ENCODE data around the gene AKAP6.
"Not testable (repeated sequence)": the region's sequence is repeated elsewhere in the genome, so short reads cannot be mapped to it uniquely, and the experiment has no call there.

Gene AKAP6

DNA sequence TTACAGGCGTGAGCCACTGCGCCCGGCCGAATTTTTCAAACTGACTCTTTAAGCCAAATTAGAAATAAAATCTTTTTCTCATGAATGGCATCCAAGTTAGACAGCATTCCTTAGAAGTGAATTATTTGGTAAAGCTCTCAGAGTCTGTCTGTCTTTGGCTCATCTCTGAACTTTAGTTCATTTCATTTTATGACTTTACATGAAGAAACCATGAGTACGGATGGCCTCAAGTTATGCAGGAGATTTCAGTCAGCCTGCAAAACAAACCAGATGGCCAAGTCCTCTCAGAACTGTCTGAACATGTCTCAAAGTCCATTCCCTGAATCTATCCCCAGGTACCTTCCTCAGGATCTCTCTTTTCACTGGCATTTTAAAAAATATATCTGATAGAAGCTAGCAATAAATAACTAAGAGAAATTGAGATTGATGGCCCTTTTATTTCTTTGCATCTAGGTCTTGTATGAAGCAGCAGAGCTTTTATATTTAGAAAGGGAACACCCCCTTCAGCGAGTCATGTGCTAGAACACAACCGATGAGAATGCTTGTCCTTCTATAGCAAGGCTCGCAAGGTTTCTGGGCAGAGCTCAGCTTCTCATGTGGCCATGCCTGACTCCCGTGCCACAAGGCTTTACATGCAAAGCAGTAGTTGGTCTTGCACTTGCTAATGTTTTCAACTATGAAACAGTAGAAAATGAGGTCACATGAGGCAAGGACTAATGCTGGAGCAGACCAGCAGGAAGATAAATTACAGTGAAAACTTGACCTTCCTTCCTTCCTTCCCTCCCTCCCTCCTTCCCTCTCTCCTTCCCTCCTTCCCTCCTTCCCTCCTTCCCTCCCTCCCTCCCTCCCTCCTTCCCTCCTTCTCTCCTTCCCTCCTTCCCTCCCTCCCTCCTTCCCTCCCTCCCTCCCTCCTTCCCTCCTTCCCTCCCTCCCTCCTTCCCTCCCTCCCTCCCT lies 125.0 kb downstream of the AKAP6 start:
- DNase-seq: no peak

DNA sequence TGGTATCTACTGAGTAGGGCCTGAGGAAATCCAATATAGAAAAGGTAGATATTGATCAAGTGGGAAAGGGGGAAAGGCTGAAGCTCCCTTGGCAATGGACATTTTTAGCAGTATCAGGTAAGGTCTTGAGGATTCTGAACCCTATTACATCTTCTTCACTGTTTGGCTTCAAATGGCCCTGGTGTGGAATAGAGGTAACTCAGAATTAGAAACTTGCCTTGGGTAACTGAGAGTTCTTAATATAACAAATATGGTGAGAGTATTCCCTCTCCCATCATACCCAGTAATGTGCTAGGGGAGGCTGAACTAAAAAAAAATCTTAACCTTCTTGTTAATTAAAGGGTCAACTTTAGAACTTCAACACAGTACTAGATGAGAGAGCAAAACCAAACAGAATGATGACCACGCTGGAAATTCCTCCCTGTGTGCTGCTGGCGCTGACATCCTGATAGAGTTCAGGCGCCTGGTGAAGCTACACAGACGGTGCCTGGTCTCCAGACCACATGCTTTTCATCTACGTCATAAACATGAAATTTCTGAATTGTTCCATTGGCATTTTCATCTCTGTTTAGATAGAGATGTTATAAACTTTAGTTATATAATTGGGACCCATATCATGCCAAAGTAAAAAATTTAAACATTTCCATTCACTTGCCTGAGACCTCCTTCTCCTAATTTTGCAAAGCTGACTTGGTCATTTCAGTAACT lies 128.3 kb downstream of the AKAP6 start:
- DNase-seq: no peak

DNA sequence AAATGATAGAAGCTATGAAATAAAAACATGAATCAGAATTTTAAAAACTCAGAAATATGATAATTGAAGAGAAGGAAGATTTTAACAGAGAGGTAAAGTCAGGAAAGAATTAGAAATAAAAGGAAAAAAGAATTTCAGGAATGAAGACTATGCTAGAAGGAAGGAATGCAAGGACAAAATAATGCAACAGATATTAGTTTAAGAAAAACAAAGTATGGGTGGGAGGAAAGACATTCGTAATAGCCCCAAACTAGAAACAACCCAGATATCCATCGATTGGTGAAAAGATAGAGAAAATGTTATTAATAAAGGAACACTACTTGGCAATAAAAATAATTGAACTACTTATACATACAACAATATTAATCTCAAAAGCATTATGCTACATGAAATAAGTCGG lies 129.6 kb downstream of the AKAP6 start:
- DNase-seq: no peak

DNA sequence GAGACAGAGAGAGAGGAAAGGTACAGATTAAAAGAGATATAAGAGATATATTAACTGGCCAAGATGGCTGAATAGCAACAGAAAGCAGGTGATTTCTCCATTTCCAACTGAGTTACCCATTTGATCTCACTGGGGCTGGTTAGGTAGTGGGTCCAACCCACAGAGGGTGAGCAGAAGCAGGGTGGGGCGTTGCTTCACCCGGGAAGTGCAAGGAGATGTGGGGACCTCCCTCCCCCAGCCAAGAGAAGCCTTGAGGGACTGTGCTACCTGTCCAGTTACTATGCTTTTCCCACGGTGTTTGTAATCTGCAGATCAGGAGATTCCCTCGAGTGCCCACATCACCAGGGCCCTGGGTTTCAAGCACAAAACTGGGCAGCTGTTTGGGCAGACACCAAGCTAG lies 131.2 kb downstream of the AKAP6 start:
- no peak for DNase-seq

DNA sequence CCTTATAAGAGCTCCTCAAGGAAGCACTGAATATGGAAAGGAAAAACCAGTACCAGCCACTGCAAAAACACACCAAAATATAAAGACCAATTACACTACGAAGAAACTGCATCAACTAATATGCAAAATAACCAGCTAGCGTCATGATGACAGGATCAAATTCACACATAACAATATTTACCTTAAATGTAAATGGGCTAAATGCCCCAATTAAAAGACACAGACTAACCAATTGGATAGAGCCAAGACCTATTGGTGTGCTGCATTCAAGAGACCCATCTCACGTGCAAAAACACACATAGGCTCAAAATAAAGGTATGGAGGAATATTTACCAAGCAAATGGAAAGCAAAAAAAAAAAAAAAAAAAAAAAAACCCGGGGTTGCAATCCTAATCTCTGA lies 133.5 kb downstream of the AKAP6 start:
- DNase-seq: not testable (repeated sequence)

DNA sequence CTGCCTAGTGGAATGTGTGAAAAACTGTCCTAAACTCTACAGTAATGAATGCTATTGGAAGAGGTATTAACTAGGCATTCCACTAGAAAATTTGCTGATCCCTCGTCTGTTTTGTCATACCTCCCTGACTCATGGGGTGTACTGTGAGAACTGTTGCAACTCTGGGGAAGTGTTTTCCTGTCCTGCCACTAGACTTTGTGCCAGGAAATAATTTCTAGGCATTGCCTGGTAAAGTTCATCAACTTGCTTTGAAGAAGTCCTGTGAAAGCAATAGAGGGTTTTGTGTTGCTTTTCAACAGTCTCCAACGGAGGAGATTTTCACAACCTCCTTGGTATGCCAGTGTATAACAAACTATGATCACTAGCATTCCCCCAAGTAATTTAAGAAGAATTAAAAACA lies 139.9 kb downstream of the AKAP6 start:
- no peak for DNase-seq

DNA sequence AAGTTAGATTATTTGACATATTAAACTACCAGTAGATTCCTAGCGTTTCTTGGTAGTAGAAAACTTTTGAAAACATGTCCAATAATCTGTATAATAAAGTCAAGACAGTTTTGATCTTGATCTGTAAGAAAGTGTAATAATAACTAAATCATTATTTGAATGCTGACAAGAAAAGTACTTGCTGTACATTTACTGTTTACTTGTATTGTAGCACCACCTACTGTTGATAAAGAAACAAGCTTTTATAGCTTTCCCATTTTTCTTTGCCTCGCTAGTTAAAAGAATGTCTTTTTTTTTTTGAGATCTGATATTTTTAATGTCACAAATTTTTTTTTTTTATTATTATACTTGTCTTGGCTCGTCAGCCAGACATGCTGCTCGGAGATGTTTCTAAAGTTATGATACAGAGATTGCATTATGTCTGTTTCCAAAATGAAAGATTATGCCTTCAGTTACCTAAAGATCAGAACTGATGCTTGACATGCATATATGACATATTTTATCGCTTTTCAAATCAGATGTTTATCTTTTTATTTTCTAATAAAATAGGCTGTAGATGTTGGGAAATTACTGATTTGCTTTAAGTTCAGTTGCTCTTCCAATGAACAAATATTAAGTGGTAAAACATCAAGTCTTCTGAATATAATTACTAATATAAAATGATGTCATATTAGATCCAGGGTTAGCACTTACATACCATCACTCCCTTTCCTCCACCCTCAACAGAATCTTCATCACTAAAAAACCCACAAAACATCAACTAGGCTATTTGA lies 140.5 kb downstream of the AKAP6 start:
- DNase-seq: peak in 1 of 2 donors; percentile 13

DNA sequence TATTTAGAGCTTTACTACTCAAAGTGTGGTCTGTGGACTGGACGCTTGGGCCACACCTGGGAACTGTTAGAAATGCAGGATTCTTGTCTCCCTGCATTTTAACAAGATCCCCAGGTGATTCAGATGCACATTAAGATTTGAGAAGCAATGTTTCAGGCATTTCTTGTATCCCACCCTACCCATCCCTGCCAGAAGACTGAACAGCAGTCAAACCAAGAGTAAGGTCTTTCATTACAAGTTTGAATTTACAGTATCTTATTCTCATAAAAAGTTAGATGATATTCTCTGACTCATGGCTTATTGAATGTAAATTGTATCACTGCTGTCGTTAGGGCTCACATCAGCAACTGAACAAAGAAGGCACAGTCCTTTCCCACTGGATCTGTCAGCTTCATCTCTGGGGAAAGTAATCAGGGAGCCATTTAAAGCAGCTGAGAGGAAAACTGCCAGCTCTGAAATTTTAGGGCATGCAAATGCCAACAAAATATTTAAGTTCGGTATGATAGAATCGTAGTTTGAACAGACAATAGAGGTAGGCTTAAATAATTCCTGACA lies 141.1 kb downstream of the AKAP6 start:
- no peak for DNase-seq

DNA sequence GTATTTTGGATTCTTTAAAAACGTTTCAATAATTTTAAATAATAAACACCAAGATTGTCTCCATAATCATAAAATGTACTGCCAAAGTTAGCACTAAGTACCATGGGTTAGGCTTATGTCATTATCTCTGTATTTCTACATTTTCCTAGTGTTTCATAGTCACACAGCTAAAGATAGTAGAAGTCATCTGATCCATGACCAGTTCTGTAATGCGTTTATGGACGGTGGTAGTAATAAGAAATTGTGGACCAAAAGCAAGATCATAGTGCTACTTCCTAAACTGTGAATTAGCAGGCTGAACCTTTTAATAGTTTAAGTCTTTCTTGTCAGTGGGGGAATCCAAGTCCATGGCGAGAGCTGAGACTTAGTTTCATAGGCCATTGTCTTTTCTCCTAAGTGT lies 142.1 kb downstream of the AKAP6 start:
- no peak for DNase-seq

DNA sequence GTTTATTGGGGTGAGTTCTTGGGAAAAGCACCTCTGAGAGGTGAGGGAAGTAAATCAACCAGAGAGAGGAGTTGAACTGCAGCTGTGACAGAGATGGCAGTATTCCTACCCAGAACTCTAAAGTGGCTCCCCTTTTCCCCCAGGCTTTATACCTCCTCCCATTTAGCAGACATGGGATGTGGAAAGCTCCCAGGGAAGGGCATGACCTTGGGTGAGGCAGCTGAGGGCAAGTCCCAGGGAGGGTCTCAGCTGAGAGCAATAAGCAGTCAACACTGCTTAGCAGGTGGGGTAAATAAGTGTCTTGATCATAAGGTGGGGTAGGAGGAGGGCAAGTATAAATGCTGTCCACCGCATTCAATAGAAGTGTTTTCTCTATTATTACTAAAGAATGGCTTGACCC lies 143.0 kb downstream of the AKAP6 start:
- DNase-seq: no peak

DNA sequence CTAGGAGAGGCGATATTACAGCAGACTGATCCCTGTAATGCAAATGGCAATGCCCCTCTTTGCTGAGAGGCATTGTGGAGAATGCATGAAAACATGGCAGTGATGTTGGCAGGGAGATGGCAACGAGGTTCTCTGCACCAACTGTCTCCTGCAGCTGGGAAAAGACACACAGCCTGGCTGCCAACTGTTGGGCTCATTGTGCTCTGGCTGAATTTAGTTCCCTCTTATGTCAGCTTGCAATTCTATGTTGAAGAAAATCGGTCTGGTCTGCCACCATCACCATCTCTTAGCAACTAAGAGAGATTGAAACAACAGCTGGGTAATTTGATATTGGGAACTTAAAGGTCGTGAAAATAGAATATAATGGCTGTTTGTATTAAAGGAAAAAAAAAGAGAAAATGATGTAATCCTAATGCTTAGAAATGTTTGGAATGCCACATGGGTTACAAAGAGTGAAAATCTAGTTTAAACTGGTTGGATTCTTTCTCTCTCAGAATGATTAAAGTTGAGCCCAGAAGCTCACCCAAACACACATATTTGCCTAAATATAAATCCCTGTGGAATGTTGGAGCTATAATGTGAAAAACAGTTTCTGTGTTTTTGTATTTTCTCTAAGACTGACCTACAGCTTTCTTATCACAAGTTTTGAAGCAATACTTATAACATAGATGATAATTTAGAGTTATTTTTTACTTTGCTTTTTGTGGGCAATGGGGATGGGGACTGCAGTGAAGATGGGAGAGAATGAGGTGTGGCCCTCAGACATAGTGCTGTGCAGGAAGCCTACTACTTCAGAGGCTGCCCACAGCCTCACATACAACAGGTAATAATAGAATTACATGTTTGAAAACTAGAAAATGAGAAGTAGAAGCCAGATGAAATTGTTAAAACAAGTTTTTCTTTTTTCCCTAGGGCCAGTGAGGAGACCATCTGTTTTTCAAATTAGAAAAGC lies 143.7 kb downstream of the AKAP6 start:
- DNase-seq: no peak

DNA sequence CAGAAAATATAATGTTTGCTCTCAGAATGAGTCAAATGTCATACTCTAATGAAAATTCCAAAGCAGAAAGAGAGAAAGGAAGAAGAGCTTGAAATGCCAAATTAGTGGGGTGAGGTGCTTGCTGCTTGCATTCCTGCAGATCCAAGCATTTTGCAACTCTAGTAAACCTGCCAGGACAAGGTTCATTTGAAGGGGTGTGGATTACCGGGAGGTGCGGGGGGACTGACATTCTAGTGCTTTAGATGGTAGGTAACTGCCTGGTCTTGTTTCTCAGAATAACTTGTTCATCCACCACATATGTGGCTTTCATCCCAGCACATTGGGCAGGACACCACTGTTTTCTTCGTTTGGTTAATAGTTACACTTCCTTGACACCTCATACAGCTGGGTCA lies 144.4 kb downstream of the AKAP6 start:
- no peak for DNase-seq

DNA sequence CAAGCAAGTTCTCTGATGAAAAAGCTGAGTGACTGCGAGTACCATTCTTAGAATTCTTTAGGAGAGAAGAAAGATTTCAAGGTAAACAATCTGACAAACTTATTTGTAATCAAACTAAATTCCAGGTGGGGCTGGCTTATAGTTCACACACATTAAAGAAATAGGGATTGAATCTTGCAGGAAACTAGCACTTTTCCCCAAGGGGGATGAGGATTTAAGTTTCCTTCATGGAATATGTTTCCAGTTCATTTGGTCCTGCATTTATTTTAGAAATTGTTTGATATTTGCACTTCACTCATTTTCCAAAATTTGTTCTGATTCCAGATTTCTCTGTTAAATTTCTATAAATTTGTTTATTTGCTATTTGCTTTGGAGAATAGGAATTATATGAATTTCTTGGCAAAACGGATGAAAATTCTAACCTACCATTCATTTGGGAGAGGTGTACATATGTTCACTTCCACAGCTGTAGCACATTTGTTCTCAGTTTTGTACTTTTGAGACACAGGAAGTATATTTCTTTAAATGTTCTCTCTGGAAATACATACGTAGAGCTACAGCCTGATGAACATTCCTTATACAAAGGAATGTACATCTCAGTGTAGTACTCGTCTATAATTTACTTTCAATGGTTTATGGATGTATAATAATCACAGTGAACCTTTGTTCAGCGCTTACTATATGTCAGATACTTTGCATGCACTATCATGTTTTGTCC lies 145.5 kb downstream of the AKAP6 start:
- no peak for DNase-seq

DNA sequence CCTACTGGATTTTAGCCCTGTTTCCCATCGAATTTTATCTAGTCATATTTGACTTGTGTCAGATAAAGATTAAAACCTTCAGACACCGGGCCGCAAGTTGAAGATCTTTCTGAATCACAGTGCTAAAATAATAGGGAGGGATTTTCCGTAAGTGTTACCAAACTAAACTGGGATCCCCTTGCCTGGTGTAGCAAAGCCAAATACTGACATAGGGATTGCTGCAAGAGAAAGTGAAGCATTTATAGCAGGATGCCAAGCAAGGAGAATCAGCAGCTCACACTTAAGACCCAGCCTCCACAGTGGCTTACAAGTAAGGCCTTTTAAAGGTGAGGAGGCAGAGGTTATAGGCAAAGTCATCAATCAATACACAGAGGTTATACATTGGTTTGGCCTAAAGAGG lies 147.4 kb downstream of the AKAP6 start:
- no peak for DNase-seq

DNA sequence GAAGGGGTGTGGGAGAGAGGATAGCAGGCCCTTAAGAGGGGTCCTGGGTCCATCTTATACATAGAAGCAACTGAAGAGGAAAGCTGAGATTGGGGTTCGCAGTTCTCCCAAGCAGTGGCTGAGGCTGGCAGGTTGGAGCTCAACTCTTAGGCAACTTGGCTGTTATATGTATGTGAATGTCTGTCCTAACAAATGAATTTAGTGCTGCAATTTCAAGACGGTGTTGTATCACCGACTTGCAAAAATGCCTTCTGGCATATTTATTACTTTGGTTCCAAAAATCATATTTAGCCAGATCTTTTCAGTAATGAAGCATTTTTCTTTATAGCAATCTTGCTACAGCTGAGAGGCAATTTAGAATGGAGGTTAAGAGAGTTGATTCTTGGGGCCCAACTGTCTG lies 148.3 kb downstream of the AKAP6 start:
- DNase-seq: no peak

DNA sequence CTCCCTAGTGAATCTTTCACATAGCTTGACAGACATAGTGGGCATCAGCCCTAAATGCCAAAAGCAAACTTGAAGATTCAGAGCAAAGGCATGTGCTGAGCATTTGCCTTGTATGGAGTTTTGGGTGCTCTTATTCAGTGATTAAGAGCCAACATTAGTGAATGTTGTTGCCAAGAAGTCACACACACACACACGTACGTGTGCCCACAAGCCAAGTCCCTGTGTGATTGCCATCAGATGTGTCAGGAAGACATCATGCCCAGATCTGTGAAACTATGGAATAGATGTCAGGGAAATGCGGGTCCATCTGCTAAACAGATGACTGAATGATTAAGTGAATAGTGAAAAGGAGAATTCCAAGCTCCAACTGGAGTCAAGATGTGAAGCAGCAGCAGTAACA lies 149.0 kb downstream of the AKAP6 start:
- no peak for DNase-seq

DNA sequence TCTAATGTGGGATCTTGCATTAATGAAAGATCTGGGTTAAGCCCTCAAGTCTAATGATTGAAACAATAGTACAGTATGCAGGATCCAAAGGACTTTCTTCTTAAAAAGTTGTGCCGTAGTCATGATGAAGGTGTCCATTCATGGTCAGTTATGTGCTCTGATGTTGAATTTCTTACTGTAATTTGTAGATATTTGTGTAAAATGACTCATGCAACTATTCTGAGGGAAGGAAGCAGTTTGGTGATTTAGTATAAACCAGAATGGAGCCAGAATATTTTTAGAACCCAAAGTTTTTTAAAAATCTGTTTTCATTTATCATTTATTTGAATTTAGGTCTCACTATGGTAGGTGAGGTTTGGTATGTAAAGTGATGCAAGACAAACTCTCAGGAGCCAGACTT lies 151.2 kb downstream of the AKAP6 start:
- DNase-seq: no peak

DNA sequence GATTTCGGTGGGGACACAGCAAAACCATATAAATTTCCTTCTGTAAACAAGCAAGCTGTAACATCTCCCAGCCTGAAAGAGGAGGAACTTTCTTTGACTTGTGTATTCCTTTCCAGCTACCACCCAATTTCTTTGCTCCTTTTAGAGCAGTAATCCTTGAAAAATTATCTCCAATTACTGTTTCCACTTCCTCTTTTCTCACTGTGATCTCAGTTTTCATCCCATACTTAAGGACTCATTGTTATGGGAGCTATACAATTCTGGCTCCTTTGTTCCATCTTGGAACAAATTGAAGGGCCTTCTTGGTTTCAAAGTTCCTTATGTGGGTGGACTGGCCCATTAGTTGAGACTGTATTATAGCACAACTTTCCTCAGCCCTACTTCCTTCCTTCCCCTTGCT lies 152.6 kb downstream of the AKAP6 start:
- DNase-seq: no peak

DNA sequence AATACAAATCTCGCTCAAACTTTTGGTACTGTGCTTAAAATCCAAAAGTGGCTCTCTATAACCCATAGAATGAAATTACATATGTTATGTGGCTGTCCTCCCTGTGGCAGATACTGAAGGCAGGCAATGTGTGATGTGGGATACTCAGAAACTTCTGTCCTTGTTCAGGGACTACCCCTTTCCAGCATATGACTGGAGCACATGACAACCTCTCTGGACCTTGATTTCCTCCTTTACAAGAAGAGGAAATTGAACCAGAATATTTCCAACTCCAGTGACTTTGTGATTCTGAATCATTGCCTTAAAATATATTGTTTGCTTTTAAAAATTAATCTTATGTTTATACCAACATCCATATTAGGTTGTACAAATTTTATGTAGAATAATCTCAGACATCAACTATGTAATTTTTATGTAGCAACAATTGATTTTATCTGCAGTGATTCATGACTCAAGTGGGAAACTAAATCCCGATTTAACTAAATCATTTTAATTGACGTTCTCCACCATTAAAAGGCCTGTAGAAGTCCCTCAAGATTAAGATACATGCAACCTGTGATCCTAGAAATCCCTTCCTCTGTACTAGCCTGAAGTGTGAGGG lies 162.4 kb downstream of the AKAP6 start:
- no peak for DNase-seq

DNA sequence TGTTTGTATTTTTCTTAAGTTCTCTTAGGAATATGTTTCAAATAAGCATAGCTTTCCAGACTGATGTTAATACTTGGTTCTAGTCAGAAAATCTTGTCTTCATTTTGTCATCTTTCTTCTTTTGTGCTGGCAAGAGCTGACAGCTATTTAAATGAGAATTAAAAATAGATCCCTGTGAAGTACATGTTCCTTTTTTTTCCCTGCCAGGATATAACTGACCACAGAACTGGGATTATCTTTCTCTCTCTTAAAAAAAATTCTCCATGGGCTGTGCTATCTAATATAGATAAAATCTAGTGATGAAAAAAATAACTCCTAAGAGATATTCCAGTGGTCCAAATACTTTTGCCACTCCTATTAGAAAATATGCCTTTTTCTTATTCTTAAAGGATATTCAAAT lies 163.4 kb downstream of the AKAP6 start:
- DNase-seq: no peak

Measured in CD4-positive, alpha-beta T cell treated with Interleukin-4 for 1 hour (primary cell).